Measurements from ENCODE around the gene POLR3B.

The POLR3B gene

DNA sequence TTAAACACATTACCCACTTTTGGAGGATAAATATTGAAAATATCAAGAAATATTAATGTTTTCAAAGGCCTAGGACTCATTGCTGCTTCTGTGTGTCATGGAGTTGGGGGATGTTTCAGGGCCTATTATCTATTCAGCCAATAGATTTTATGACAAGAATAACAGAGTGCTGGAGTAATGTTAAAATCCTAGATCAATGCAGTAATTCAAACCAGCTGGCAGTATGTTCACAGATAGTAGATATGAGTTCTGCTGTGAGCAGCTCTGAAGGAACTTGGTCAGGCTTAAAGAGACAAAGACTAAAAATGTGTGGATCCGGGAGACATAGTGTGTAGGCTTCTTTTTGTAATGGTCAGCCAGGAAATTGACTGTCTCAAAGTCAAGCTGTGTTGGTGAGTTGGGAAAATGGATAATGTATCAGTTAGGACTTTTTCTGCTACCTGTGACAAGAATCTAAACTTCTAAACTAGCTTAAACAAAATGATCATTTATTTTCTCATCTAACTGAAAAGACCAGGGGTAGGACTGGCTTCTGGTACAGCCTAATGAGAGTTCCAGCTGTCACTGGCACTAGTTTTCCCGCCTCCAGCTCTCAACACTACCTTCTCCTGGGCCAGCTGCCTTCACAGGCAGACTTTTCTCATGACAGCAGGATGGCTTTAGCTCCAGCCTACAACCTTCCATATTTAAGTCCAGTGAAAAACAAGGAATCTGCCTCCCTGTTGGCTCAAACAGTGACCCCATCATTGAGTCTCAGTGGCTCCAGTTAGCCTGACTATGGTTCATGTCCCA is 16.3 kb upstream of the POLR3B start:
- Histone ChIP-seq H3K36me3 (ENCODE audit: control insufficient read depth in 2 of 2, insufficient read depth in 2 of 2, low read length in 2 of 2) (peaks cover 14 to 17% of the 10 kb centered on the region in 2 donors), H3K4me3 (ENCODE audit: low read length in 2 of 2) (no peak overlapping the region), H3K9me3 (ENCODE audit: control insufficient read depth in 2 of 2, low read length in 2 of 2) (no peaks in the 10 kb centered on the region), H3K27me3 (ENCODE audit: control insufficient read depth in 2 of 2, insufficient read depth in 2 of 2, low read length in 2 of 2) (no peaks in the 10 kb centered on the region), H3K9ac (ENCODE audit: low read depth in 1 of 2, low read length in 2 of 2) (no peak overlapping the region), H3K4me1 (ENCODE audit: control insufficient read depth in 2 of 2, insufficient read depth in 2 of 2, low read length in 2 of 2) (peaks cover 8 to 13% of the 10 kb centered on the region in 2 donors), H3K27ac (ENCODE audit: low read depth in 2 of 2, low read length in 2 of 2) (no peak overlapping the region)

DNA sequence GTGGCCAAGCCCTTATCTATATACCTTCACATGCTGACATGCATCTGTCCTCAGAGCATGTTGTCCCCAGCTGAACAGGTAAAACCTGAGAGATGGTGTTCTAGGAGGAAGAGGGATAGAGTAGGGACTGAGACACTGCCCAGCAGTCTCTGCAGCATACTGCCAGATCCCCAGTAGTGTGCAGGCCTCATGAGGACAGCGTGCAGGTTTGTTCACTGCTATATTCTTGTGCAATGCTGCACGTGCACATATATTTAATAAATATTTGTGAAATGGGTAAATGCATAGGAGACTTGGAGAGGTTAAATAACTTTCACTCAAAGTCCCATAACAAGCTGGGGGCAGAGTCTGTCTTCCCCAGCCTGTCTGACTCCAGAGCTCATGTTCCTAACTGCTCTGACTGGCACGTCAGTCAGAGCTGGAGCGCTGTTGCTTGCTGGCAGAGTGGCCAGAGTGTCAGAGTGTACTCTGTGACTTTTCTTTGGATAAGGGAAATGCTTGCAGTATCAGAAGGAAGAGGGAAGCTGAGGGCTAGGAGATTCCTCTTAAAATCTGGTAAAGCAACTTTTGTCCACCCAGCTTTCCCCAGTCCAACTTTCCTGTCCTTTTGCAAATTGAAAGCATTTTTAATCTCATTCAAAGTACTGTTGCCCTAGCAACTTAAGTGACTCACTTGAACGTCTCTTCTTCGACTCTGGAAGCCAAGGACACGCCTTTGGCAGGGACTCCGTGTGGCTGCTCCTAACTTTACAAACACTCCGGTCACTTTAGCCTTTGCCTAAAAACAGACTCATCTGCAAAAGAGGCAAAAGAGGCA is 14.9 kb upstream of the POLR3B start:
- Histone ChIP-seq H3K9ac (ENCODE audit: low read depth in 1 of 2, low read length in 2 of 2) (no peak overlapping the region), H3K36me3 (ENCODE audit: control insufficient read depth in 2 of 2, insufficient read depth in 2 of 2, low read length in 2 of 2) (peaks cover 14 to 20% of the 10 kb centered on the region in 2 donors), H3K9me3 (ENCODE audit: control insufficient read depth in 2 of 2, low read length in 2 of 2) (no peaks in the 10 kb centered on the region), H3K4me1 (ENCODE audit: control insufficient read depth in 2 of 2, insufficient read depth in 2 of 2, low read length in 2 of 2) (peaks cover 8 to 13% of the 10 kb centered on the region in 2 donors), H3K27me3 (ENCODE audit: control insufficient read depth in 2 of 2, insufficient read depth in 2 of 2, low read length in 2 of 2) (no peaks in the 10 kb centered on the region), H3K27ac (ENCODE audit: low read depth in 2 of 2, low read length in 2 of 2) (peak overlapping the region; percentile 38 to 59), H3K4me3 (ENCODE audit: low read length in 2 of 2) (peak overlapping the region in 1 of 2 donors; percentile 24)

DNA sequence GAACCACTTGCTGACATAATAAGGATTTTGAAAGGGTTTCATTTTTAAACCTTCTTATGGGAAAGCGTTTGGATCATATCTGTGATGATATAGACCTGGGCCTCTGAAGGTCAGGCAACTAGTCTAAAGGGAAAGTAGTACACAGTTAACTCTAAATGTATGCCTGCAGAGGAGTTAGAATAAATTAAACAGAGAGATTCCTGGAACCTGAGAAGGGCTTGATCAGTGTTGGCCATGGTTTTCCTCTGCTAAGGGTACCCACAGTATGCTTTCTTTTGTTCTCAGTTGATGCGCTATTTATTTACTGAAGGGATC is 14.4 kb upstream of the POLR3B start:
- Histone ChIP-seq H3K27ac (ENCODE audit: low read depth in 2 of 2, low read length in 2 of 2) (peak overlapping the region; percentile 38 to 57), H3K4me3 (ENCODE audit: low read length in 2 of 2) (no peak overlapping the region), H3K9me3 (ENCODE audit: control insufficient read depth in 2 of 2, low read length in 2 of 2) (no peaks in the 10 kb centered on the region), H3K9ac (ENCODE audit: low read depth in 1 of 2, low read length in 2 of 2) (no peak overlapping the region), H3K4me1 (ENCODE audit: control insufficient read depth in 2 of 2, insufficient read depth in 2 of 2, low read length in 2 of 2) (peaks cover 8 to 13% of the 10 kb centered on the region in 2 donors), H3K36me3 (ENCODE audit: control insufficient read depth in 2 of 2, insufficient read depth in 2 of 2, low read length in 2 of 2) (peaks cover 14 to 20% of the 10 kb centered on the region in 2 donors), H3K27me3 (ENCODE audit: control insufficient read depth in 2 of 2, insufficient read depth in 2 of 2, low read length in 2 of 2) (no peaks in the 10 kb centered on the region)

DNA sequence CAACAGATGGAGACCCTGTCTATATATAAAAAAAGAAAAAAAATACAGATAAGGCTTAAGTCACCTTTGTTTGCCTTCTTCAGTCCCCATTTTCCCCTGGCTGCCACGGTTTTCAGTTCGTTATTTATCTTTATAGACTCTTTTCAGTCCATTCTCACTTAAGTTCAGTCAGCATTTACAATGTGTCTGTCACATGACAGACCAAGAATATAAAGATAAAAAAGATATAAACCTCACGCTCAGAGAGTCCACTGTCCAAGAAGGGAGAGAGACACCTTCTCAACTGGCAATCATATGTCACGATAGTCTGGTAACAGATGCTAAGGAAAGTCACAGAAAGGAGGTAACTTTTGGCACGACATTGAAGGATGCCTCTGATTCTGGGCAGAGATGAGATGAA is 13.4 kb upstream of the POLR3B start:
- H3K4me1 ChIP-seq (ENCODE audit: control insufficient read depth in 2 of 2, insufficient read depth in 2 of 2, low read length in 2 of 2), result peaks cover 8 to 13% of the 10 kb centered on the region in 2 donors
- H3K27ac ChIP-seq (ENCODE audit: low read depth in 2 of 2, low read length in 2 of 2), result no peak overlapping the region
- H3K9ac ChIP-seq (ENCODE audit: low read depth in 1 of 2, low read length in 2 of 2), result no peak overlapping the region
- peaks cover 14 to 18% of the 10 kb centered on the region in 2 donors for H3K36me3 ChIP-seq (ENCODE audit: control insufficient read depth in 2 of 2, insufficient read depth in 2 of 2, low read length in 2 of 2)
- H3K9me3 ChIP-seq (ENCODE audit: control insufficient read depth in 2 of 2, low read length in 2 of 2), result no peaks in the 10 kb centered on the region
- H3K4me3 ChIP-seq (ENCODE audit: low read length in 2 of 2), result no peak overlapping the region
- H3K27me3 ChIP-seq (ENCODE audit: control insufficient read depth in 2 of 2, insufficient read depth in 2 of 2, low read length in 2 of 2), result no peaks in the 10 kb centered on the region

DNA sequence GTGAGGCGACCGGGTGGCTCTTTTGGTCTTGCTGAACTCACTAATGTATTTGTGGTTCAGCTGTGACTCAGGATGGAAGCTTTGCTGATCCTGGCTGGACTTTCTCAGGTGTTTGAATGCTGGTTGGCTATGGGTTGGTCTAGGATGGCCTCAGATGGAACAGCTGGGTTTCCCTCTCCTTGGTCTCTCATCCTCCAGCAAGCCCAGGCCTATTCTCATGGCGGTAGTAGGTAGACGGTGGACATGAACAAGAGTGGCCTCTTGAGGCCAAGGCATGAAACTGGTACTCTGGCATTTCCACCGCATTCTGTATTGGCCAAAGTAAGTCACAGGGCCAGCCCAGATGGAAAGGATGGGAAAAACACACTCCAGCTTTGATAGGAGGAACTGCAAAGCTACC is 11.8 kb upstream of the POLR3B start:
- peaks cover 8 to 13% of the 10 kb centered on the region in 2 donors for H3K4me1 ChIP-seq (ENCODE audit: control insufficient read depth in 2 of 2, insufficient read depth in 2 of 2, low read length in 2 of 2)
- no peaks in the 10 kb centered on the region for H3K9me3 ChIP-seq (ENCODE audit: control insufficient read depth in 2 of 2, low read length in 2 of 2)
- H3K9ac ChIP-seq (ENCODE audit: low read depth in 1 of 2, low read length in 2 of 2), result no peak overlapping the region
- no peak overlapping the region for H3K27ac ChIP-seq (ENCODE audit: low read depth in 2 of 2, low read length in 2 of 2)
- H3K4me3 ChIP-seq (ENCODE audit: low read length in 2 of 2), result no peak overlapping the region
- H3K36me3 ChIP-seq (ENCODE audit: control insufficient read depth in 2 of 2, insufficient read depth in 2 of 2, low read length in 2 of 2), result peaks cover 14 to 18% of the 10 kb centered on the region in 2 donors
- H3K27me3 ChIP-seq (ENCODE audit: control insufficient read depth in 2 of 2, insufficient read depth in 2 of 2, low read length in 2 of 2), result no peaks in the 10 kb centered on the region

DNA sequence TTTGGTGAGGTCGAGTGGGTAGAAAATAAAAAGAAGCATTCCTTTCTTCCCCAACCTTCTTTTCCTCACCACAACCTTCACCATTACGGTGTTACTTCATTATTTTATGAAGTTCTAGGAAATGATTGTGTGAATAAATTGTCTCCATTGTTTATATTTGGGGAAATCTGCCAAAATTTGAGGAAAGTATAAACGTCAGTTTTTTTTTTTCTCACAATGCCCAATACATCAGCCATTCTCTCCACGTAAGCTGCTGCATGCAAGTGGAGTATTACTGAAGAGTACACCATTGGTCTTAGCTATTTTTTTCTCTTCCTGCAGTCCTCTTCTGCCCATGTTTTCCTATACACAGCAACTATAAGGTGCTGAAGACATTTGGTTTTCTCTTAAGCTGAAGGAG is 9.1 kb upstream of the POLR3B start:
- Histone ChIP-seq H3K27ac (ENCODE audit: low read depth in 2 of 2, low read length in 2 of 2) (no peak overlapping the region), H3K9me3 (ENCODE audit: control insufficient read depth in 2 of 2, low read length in 2 of 2) (no peaks in the 10 kb centered on the region), H3K9ac (ENCODE audit: low read depth in 1 of 2, low read length in 2 of 2) (no peak overlapping the region), H3K27me3 (ENCODE audit: control insufficient read depth in 2 of 2, insufficient read depth in 2 of 2, low read length in 2 of 2) (no peaks in the 10 kb centered on the region), H3K4me1 (ENCODE audit: control insufficient read depth in 2 of 2, insufficient read depth in 2 of 2, low read length in 2 of 2) (peaks cover 0 to 2% of the 10 kb centered on the region in 2 donors), H3K4me3 (ENCODE audit: low read length in 2 of 2) (no peak overlapping the region), H3K36me3 (ENCODE audit: control insufficient read depth in 2 of 2, insufficient read depth in 2 of 2, low read length in 2 of 2) (peaks cover 6 to 9% of the 10 kb centered on the region in 2 donors)

DNA sequence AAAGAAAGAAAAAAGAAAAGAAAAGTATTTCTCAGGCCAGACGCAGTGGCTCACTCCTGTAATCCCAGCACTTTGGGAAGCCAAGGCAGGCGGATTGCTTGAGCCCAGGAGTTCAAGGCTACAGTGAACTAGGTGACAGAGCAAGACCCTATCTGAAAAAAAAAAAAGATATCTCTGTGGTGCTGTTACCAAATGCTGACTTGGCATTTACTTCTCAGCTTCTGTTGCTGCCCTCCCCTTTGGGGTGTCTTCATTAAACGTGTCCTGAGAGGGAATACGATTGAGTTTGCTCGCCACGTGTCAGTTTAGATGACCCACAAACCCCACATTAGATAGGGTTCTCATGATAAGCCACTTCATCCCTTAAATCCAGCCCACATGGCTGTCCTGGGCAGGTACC is 4.4 kb upstream of the POLR3B start:
- Histone ChIP-seq H3K9me3 (ENCODE audit: control insufficient read depth in 2 of 2, low read length in 2 of 2) (no peaks in the 10 kb centered on the region), H3K27me3 (ENCODE audit: control insufficient read depth in 2 of 2, insufficient read depth in 2 of 2, low read length in 2 of 2) (no peaks in the 10 kb centered on the region), H3K4me3 (ENCODE audit: low read length in 2 of 2) (no peak overlapping the region), H3K9ac (ENCODE audit: low read depth in 1 of 2, low read length in 2 of 2) (no peak overlapping the region), H3K27ac (ENCODE audit: low read depth in 2 of 2, low read length in 2 of 2) (no peak overlapping the region), H3K36me3 (ENCODE audit: control insufficient read depth in 2 of 2, insufficient read depth in 2 of 2, low read length in 2 of 2) (no peaks in the 10 kb centered on the region), H3K4me1 (ENCODE audit: control insufficient read depth in 2 of 2, insufficient read depth in 2 of 2, low read length in 2 of 2) (peaks cover 4 to 5% of the 10 kb centered on the region in 2 donors)

DNA sequence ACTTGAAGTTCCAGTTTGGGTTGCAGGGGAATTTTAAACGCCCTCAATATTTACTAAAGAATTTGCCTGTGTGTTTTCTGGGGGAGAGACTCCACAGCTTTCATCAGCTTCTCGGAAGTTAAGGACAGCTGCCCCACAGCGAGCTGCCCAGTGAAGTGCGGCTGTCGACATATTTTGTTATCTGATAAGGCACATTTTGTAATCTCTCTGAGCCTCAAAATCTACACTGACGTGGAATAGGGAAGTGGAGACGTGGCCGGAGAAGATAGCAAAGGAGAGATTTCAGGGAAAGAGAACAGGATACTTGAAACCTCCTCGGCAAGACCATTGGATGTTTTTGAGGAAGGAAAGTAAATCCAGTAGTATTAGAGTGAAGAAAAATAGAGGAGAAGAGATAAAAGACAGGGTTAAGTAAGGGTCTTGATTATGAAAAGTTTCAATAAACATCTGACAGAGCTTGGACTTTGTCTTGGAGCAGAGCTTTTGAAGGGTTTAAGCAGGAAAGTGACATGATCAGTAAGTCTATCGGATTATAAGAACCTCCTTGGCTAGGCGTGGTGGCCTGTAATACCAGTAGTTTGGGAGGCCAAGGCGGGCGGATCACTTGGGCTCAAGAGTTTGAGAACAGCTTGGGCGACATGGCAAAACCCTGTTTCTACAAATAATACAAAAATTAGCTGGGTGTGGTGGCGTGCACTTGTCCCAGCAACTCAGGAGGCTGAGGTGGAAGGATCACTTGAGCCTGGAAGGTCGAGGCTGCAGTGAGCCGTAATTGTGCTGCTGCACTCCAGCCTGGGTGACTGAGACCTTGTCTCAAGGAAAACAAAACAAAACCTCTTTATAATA is 1.1 kb downstream of the POLR3B start:
- peak overlapping the region; percentile 74 to 87 for H3K9ac ChIP-seq (ENCODE audit: low read depth in 1 of 2, low read length in 2 of 2)
- H3K27ac ChIP-seq (ENCODE audit: low read depth in 2 of 2, low read length in 2 of 2), result peak overlapping the region; percentile 94 to 97
- H3K4me1 ChIP-seq (ENCODE audit: control insufficient read depth in 2 of 2, insufficient read depth in 2 of 2, low read length in 2 of 2), result peaks cover 11 to 13% of the 10 kb centered on the region in 2 donors
- H3K9me3 ChIP-seq (ENCODE audit: control insufficient read depth in 2 of 2, low read length in 2 of 2), result no peaks in the 10 kb centered on the region
- H3K27me3 ChIP-seq (ENCODE audit: control insufficient read depth in 2 of 2, insufficient read depth in 2 of 2, low read length in 2 of 2), result no peaks in the 10 kb centered on the region
- H3K36me3 ChIP-seq (ENCODE audit: control insufficient read depth in 2 of 2, insufficient read depth in 2 of 2, low read length in 2 of 2), result no peaks in the 10 kb centered on the region
- H3K4me3 ChIP-seq (ENCODE audit: low read length in 2 of 2), result peak overlapping the region; percentile 81 to 94

DNA sequence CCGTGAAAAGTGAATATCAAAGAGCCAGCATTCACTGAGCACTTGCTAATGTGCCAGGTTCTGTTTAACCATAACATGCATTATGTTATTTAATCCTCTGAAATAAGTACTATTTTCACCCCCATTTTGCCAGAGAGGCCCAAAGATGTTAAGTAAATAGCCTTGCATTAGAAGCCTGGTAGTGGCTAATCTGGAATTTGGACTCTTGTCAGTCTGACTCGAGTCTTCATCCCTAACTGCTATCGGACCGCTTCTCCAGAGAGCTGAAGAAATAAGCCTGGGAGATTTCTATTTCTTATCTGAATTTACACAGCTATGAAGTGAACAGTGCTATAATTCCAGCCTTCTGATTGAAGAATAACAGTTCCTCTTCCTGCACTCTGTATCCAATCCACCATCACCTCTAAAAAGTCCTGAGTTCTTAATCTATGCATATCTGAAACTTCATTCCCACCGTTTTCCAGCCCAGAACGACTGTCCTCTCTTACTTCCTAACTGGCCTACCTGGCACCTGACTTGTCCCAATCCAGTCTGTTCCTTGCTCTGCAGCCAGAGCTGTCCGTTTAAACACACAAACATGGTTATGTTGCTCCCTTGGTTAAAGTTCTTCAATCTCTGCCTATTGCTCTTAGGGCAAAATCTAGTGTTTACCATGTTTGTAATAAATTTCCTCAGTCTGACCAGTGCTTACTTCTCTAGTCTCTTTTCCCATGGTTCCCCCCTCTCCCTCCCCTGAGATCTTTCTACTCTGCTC is 2.3 kb downstream of the POLR3B start:
- Histone ChIP-seq H3K9me3 (ENCODE audit: control insufficient read depth in 2 of 2, low read length in 2 of 2) (no peaks in the 10 kb centered on the region), H3K27ac (ENCODE audit: low read depth in 2 of 2, low read length in 2 of 2) (no peak overlapping the region)

More for the DNA sequence above, 2.3 kb downstream of the POLR3B start:
- H3K4me3 ChIP-seq (ENCODE audit: low read length in 2 of 2), result no peak overlapping the region
- peaks cover 11 to 13% of the 10 kb centered on the region in 2 donors for H3K4me1 ChIP-seq (ENCODE audit: control insufficient read depth in 2 of 2, insufficient read depth in 2 of 2, low read length in 2 of 2)
- H3K36me3 ChIP-seq (ENCODE audit: control insufficient read depth in 2 of 2, insufficient read depth in 2 of 2, low read length in 2 of 2), result peaks cover 0 to 4% of the 10 kb centered on the region in 2 donors
- no peaks in the 10 kb centered on the region for H3K27me3 ChIP-seq (ENCODE audit: control insufficient read depth in 2 of 2, insufficient read depth in 2 of 2, low read length in 2 of 2)
- H3K9ac ChIP-seq (ENCODE audit: low read depth in 1 of 2, low read length in 2 of 2), result peak overlapping the region in 1 of 2 donors; percentile 74
